H9 (cell line): ENCODE data around the gene TREML2. TPM values are rescaled to one million over a fixed set of nuclear protein-coding genes. Genes with fewer than 3 reads are reported as not detected.

Source experiments
- DNase-seq: peaks from one replicate; pipeline ENCODE4 v3.0.0-alpha.2; 2017
- H2AFZ ChIP-seq: one replicate; pipeline ENCODE4 v1.6.1; 2013; ENCODE audit warnings: mild to moderate bottlenecking, low read length, control low read depth, moderate library complexity
- H2AK5ac ChIP-seq: 2 replicates; pipeline ENCODE4 v1.6.1; 2013; ENCODE audit warnings: low read length, control low read depth, mixed read lengths; ENCODE audit not compliant: insufficient read length
- H2BK120ac ChIP-seq: one replicate; pipeline ENCODE4 v1.6.1; 2013; ENCODE audit warnings: low read depth, mild to moderate bottlenecking, low read length, control low read depth, inconsistent platforms; ENCODE audit not compliant: poor library complexity, severe bottlenecking
- H2BK12ac ChIP-seq: 2 replicates; pipeline ENCODE4 v1.6.1; 2013; ENCODE audit warnings: low read length, control low read depth, mixed read lengths, low read depth; ENCODE audit not compliant: insufficient read length
- H2BK15ac ChIP-seq: 2 replicates; pipeline ENCODE4 v1.6.1; 2013; ENCODE audit warnings: low read depth, low read length, control low read depth
- H2BK20ac ChIP-seq: one replicate; pipeline ENCODE4 v1.6.1; 2013; ENCODE audit warnings: low read depth, mild to moderate bottlenecking, low read length, control low read depth, inconsistent platforms; ENCODE audit not compliant: poor library complexity, severe bottlenecking
- H2BK5ac ChIP-seq: 2 replicates; pipeline ENCODE4 v1.6.1; 2013; ENCODE audit warnings: low read length, control low read depth, mixed read lengths; ENCODE audit not compliant: insufficient read length
- H3K14ac ChIP-seq: 2 replicates; pipeline ENCODE4 v1.6.1; 2013; ENCODE audit warnings: low read length, control low read depth; ENCODE audit not compliant: insufficient read depth
- H3K18ac ChIP-seq: 2 replicates; pipeline ENCODE4 v1.6.1; 2013; ENCODE audit warnings: low read depth, mild to moderate bottlenecking, mixed read lengths, low read length, control low read depth; ENCODE audit not compliant: insufficient read length
- H3K23ac ChIP-seq: 2 replicates; pipeline ENCODE4 v1.6.1; 2013; ENCODE audit warnings: low read length, control low read depth, mixed read lengths, low read depth; ENCODE audit not compliant: insufficient read length
- H3K23me2 ChIP-seq: 2 replicates; pipeline ENCODE4 v1.6.1; 2013; ENCODE audit warnings: low read depth, mild to moderate bottlenecking, mixed read lengths, low read length, control low read depth; ENCODE audit not compliant: insufficient read length, poor library complexity, severe bottlenecking
- H3K27ac ChIP-seq: 2 replicates; pipeline ENCODE4 v1.5.1; 2013; ENCODE audit warnings: low read length, control low read depth, mixed read lengths, low read depth; ENCODE audit not compliant: insufficient read length
- H3K27me3 ChIP-seq: 2 replicates; pipeline ENCODE4 v1.6.1; 2013; ENCODE audit warnings: low read length, control low read depth, inconsistent platforms; ENCODE audit not compliant: insufficient read depth
- H3K4ac ChIP-seq: 2 replicates; pipeline ENCODE4 v1.6.1; 2013; ENCODE audit warnings: low read depth, mild to moderate bottlenecking, control low read depth, inconsistent platforms, low read length, moderate library complexity
- H3K4me1 ChIP-seq: 2 replicates; pipeline ENCODE4 v1.6.1; 2013; ENCODE audit warnings: low read length, control low read depth, inconsistent platforms; ENCODE audit not compliant: insufficient read depth
- H3K4me2 ChIP-seq: 2 replicates; pipeline ENCODE4 v1.6.1; 2013; ENCODE audit warnings: low read length, control low read depth, mixed read lengths; ENCODE audit not compliant: insufficient read length, insufficient read depth
- H3K56ac ChIP-seq: 2 replicates; pipeline ENCODE4 v1.6.1; 2013; ENCODE audit warnings: low read depth, mild to moderate bottlenecking, mixed read lengths, low read length, control low read depth; ENCODE audit not compliant: insufficient read length
- H3K79me1 ChIP-seq: 2 replicates; pipeline ENCODE4 v1.6.1; 2013; ENCODE audit warnings: low read depth, mild to moderate bottlenecking, moderate library complexity, low read length, control low read depth, inconsistent platforms; ENCODE audit not compliant: insufficient read depth, poor library complexity, severe bottlenecking
- H3K79me2 ChIP-seq: 2 replicates; pipeline ENCODE4 v1.6.1; 2013; ENCODE audit warnings: low read length, control low read depth, inconsistent platforms; ENCODE audit not compliant: insufficient read depth
- H3K9ac ChIP-seq: 2 replicates; pipeline ENCODE4 v1.6.1; 2013; ENCODE audit warnings: low read length, control low read depth, mixed read lengths; ENCODE audit not compliant: insufficient read length; ENCODE audit errors: extremely low read depth
- H3K9me3 ChIP-seq: one replicate; pipeline ENCODE4 v1.6.1; 2013; ENCODE audit warnings: low read depth, low read length, inconsistent platforms; ENCODE audit not compliant: control insufficient read depth
- H3T11ph ChIP-seq: one replicate; pipeline ENCODE4 v1.6.1; 2013; ENCODE audit warnings: mild to moderate bottlenecking, low read length, control low read depth, inconsistent platforms
- H4K20me1 ChIP-seq: one replicate; pipeline ENCODE4 v1.6.1; 2013; ENCODE audit not compliant: control insufficient read depth, insufficient read length, insufficient read depth
- H4K5ac ChIP-seq: 2 replicates; pipeline ENCODE4 v1.6.1; 2013; ENCODE audit warnings: low read depth, mild to moderate bottlenecking, mixed read lengths, low read length, control low read depth; ENCODE audit not compliant: insufficient read length
- H4K8ac ChIP-seq: replicated peaks from 2 replicates; pipeline ENCODE4 v1.6.1; 2013; ENCODE audit warnings: low read length, control low read depth, mixed read lengths, low read depth; ENCODE audit not compliant: insufficient read length
- H4K91ac ChIP-seq: 2 replicates; pipeline ENCODE4 v1.6.1; 2013; ENCODE audit warnings: low read depth, mild to moderate bottlenecking, moderate library complexity, mixed read lengths, low read length, control low read depth; ENCODE audit not compliant: insufficient read length
- H3K27ac Mint-ChIP-seq, 3 experiments: 2 replicates in 2 of 3; 3 replicates in 1 of 3; pipeline ENCODE4 v1.8.0; 2020 to 2021; ENCODE audit warnings: mixed read lengths in 3 of 3, mild to moderate bottlenecking in 1 of 3, moderate library complexity in 1 of 3
- H3K27me3 Mint-ChIP-seq: 2 replicates; pipeline ENCODE4 v1.8.0; 2021; ENCODE audit warnings: low read depth, mild to moderate bottlenecking, moderate library complexity, mixed read lengths
- H3K36me3 Mint-ChIP-seq, 3 experiments: 2 replicates in 2 of 3; 3 replicates in 1 of 3; pipeline ENCODE4 v1.8.0; 2020 to 2021; ENCODE audit warnings: low read depth in 3 of 3, mixed read lengths in 3 of 3; ENCODE audit not compliant: insufficient read depth in 1 of 3
- H3K4me1 Mint-ChIP-seq, 2 experiments: 2 replicates each; pipeline ENCODE4 v1.8.0; 2020; ENCODE audit warnings: mixed read lengths in 2 of 2
- H3K4me3 Mint-ChIP-seq, 2 experiments: 2 replicates in 1 of 2; 3 replicates in 1 of 2; pipeline ENCODE4 v1.8.0; 2020 to 2021; ENCODE audit warnings: mild to moderate bottlenecking in 2 of 2, mixed read lengths in 2 of 2, moderate library complexity in 1 of 2
- H3K9me3 Mint-ChIP-seq, 2 experiments: 2 replicates in 1 of 2; 3 replicates in 1 of 2; pipeline ENCODE4 v1.8.0; 2020; ENCODE audit warnings: mild to moderate bottlenecking in 2 of 2, mixed read lengths in 2 of 2, moderate library complexity in 1 of 2
- CTCF ChIP-seq: fragments of 200-600 bp; sonication (generic); conservative IDR thresholded peaks from 3 replicates; pipeline ENCODE4 v1.8.0; 2021; ENCODE audit warnings: antibody characterized with exemption, mild to moderate bottlenecking
- WGBS: extraction: QIAGEN DNeasy Blood & Tissue Kit; methylation state at CpG from one replicate; pipeline ENCODE4 v1.1.7; 2013; ENCODE audit warnings: missing lambda C conversion rate, low lambda C conversion rate, mixed read lengths; ENCODE audit not compliant: insufficient read length; ENCODE audit errors: extremely low coverage; 5-methylcytosine and 5-hydroxymethylcytosine counted together
- total RNA-seq: library from RNA; stranded (reverse); gene quantifications from 2 replicates; pipeline ENCODE4 v1.2.1, GENCODE V29; 2021

The TREML2 gene
- total RNA-seq, 1 experiment from 2014 or later = 0.07 TPM

DNA sequence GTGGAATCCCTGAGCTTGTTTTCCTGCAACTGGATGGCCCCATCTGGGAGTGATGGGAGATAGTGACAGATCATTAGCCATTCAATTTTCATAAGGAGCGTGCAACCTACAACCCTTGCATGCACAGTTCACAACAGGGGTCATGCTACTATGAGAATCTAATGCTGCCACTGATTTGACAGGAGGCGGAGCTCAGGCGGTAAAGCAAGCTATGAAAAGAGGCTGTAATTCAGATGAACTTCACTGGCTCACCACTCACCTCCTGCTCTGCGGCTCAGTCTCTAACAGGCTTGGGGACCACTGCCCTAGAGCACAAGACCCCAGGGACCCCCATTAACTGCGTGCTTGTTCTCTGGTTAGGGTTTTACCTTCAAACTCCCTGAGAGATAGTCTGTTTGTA lies 14.8 kb upstream of the TREML2 start:
- TF ChIP-seq CTCF = no peak
- Mint-ChIP-seq H3K4me3 (no peak overlapping the region), H3K4me1 (0 out of 4 replicates have a peak, but pooled peaks cover 0 to 2% of the 10 kb centered on the region in 2 experiments), H3K27ac (no peak overlapping the region), H3K27me3 (peaks cover 13% of the 10 kb centered on the region), H3K36me3 (no peaks in the 10 kb centered on the region; a peak in 3 of 7 replicates), H3K9me3 (peaks cover 14 to 21% of the 10 kb centered on the region in 2 experiments)
- no peaks in the 10 kb centered on the region for H3K9me3 ChIP-seq
- H2AK5ac ChIP-seq = no peak overlapping the region
- H4K8ac ChIP-seq = no peak overlapping the region
- no peak overlapping the region for H2BK5ac ChIP-seq
- no peaks in the 10 kb centered on the region for H3K27me3 ChIP-seq
- no peak overlapping the region for H2BK120ac ChIP-seq
- H3K4me2 ChIP-seq = no peak overlapping the region
- WGBS = no CpG with 5 or more reads among the region's 5 CpGs
- no peak for DNase-seq
- no peak overlapping the region for H2BK15ac ChIP-seq
- no peak overlapping the region for H3T11ph ChIP-seq
- H3K79me2 ChIP-seq = no peaks in the 10 kb centered on the region
- no peak overlapping the region for H4K5ac ChIP-seq
- H4K20me1 ChIP-seq = no peaks in the 10 kb centered on the region
- no peaks in the 10 kb centered on the region for H3K23me2 ChIP-seq
- H3K4ac ChIP-seq = no peak overlapping the region
- H3K27ac ChIP-seq = no peak overlapping the region
- no peak overlapping the region for H3K23ac ChIP-seq
- H2AFZ ChIP-seq = no peak overlapping the region
- no peaks in the 10 kb centered on the region for H3K79me1 ChIP-seq
- no peak overlapping the region for H3K56ac ChIP-seq
- no peaks in the 10 kb centered on the region for H3K4me1 ChIP-seq
- H2BK12ac ChIP-seq = no peak overlapping the region
- no peak overlapping the region for H2BK20ac ChIP-seq
- no peak overlapping the region for H3K18ac ChIP-seq
- no peak overlapping the region for H4K91ac ChIP-seq
- no peak overlapping the region for H3K9ac ChIP-seq
- no peak overlapping the region for H3K14ac ChIP-seq
